Measurements from ENCODE around the gene SYK.

SYK gene

GRCh38 chr9:90778746-90779145, 22.9 kb upstream of the SYK start:
- no peak for TF ChIP-seq TAF1 (IDR thresholded peaks at IDR 0.05; ENCODE audit: borderline replicate concordance, insufficient read depth, low read length)
- no peak for TF ChIP-seq FOXP2 (optimal IDR thresholded peaks at IDR 0.05; ENCODE audit: borderline replicate concordance, extremely low read depth, extremely low read length, insufficient read depth)
- no peak for TF ChIP-seq SIN3A (IDR thresholded peaks at IDR 0.05; ENCODE audit: borderline replicate concordance, insufficient read depth, low read length)
- TF ChIP-seq REST (IDR thresholded peaks at IDR 0.05; ENCODE audit: insufficient read depth in 1 of 2, low read depth in 2 of 2, low read length in 2 of 2) = no peak
- TF ChIP-seq POLR2AphosphoS5 (IDR thresholded peaks at IDR 0.05; ENCODE audit: low read depth, low read length) = no peak

- no peak for TF ChIP-seq SIN3A (IDR thresholded peaks at IDR 0.05; ENCODE audit: borderline replicate concordance, insufficient read depth, low read length)
- no peak for TF ChIP-seq TAF1 (IDR thresholded peaks at IDR 0.05; ENCODE audit: borderline replicate concordance, insufficient read depth, low read length)
- TF ChIP-seq FOXP2 (optimal IDR thresholded peaks at IDR 0.05; ENCODE audit: borderline replicate concordance, extremely low read depth, extremely low read length, insufficient read depth) = no peak
- TF ChIP-seq REST (IDR thresholded peaks at IDR 0.05; ENCODE audit: insufficient read depth in 1 of 2, low read depth in 2 of 2, low read length in 2 of 2) = no peak
- no peak for TF ChIP-seq POLR2AphosphoS5 (IDR thresholded peaks at IDR 0.05; ENCODE audit: low read depth, low read length)
These were observed 18.1 kb upstream of the SYK start for GRCh38 chr9:90783552-90783951.

GRCh38 chr9:90783964-90784363, 17.7 kb upstream of the SYK start:
- no peak for TF ChIP-seq FOXP2 (optimal IDR thresholded peaks at IDR 0.05; ENCODE audit: borderline replicate concordance, extremely low read depth, extremely low read length, insufficient read depth)
- no peak for TF ChIP-seq REST (IDR thresholded peaks at IDR 0.05; ENCODE audit: insufficient read depth in 1 of 2, low read depth in 2 of 2, low read length in 2 of 2)
- TF ChIP-seq SIN3A (IDR thresholded peaks at IDR 0.05; ENCODE audit: borderline replicate concordance, insufficient read depth, low read length) = no peak
- no peak for TF ChIP-seq TAF1 (IDR thresholded peaks at IDR 0.05; ENCODE audit: borderline replicate concordance, insufficient read depth, low read length)
- TF ChIP-seq POLR2AphosphoS5 (IDR thresholded peaks at IDR 0.05; ENCODE audit: low read depth, low read length) = no peak

- TF ChIP-seq SIN3A (IDR thresholded peaks at IDR 0.05; ENCODE audit: borderline replicate concordance, insufficient read depth, low read length) (no peak), REST (IDR thresholded peaks at IDR 0.05; ENCODE audit: insufficient read depth in 1 of 2, low read depth in 2 of 2, low read length in 2 of 2) (no peak), POLR2AphosphoS5 (IDR thresholded peaks at IDR 0.05; ENCODE audit: low read depth, low read length) (no peak), FOXP2 (optimal IDR thresholded peaks at IDR 0.05; ENCODE audit: borderline replicate concordance, extremely low read depth, extremely low read length, insufficient read depth) (no peak), TAF1 (IDR thresholded peaks at IDR 0.05; ENCODE audit: borderline replicate concordance, insufficient read depth, low read length) (no peak)
These were observed 13.7 kb upstream of the SYK start for GRCh38 chr9:90787771-90788460.

Data from PFSK-1 (cell line).